CD4-positive, alpha-beta T cell treated with Interleukin-1 beta for 1 hour (primary cell): ENCODE measurements around the gene NCR1.
A peak's percentile ranks its signal among the peaks of the same experiment; 100 is the strongest.
"Not testable (repeated sequence)": the region's sequence is repeated elsewhere in the genome, so short reads cannot be mapped to it uniquely, and the experiment has no call there.

Experiments used
- DNase-seq, 2 donors: peaks; one replicate each; pipeline ENCODE4 v3.0.0-alpha.2; 2020 to 2022

Gene NCR1

DNA sequence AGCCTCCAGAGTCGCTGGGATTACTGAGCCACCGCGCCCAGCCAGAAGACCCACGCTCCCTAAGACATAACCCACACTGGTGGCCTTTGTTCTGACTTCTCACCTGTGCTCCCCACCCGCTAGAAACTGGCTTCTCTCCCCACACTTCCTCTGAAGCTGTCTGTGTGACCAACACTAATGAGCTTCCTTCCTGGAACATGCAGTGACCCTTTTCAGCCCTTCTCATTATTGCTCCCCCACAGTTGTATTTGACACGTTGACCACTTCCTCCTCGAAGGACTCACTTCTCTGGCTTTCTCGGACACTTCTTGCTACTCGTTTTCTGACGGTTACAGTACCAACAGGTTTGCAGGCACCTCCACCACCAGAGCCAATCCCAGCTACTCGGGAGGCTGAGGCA, 10.9 kb downstream of the NCR1 start:
- no peak for DNase-seq

GRCh38 chr19:54918499-54918898, 12.6 kb downstream of the NCR1 start:
- no peak for DNase-seq

- peak in 1 of 2 donors; percentile 12 for DNase-seq
Observed at GRCh38 chr19:54919646-54920563, 14.0 kb downstream of the NCR1 start.

- DNase-seq, result no peak
Observed at GRCh38 chr19:54921082-54921481, 15.1 kb downstream of the NCR1 start.

DNA sequence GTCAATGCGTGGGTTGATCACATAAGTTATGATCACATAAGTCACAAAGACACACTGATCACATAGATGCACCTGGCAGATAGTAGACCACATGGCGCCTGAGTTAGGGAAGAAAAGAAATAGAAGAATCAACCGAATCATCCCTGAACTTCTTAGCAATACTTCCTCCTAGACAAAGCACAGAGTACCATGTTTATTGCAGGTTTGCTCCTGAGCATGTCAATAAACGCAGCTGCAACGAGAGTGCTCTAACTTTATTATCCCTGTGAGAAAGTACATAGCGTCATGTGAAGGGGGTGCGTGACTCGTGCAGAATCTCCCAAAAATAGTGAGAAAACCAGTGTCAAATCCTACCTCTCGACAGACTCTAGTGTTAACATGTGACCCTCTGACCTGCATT, 17.3 kb downstream of the NCR1 start:
- no peak for DNase-seq

DNA sequence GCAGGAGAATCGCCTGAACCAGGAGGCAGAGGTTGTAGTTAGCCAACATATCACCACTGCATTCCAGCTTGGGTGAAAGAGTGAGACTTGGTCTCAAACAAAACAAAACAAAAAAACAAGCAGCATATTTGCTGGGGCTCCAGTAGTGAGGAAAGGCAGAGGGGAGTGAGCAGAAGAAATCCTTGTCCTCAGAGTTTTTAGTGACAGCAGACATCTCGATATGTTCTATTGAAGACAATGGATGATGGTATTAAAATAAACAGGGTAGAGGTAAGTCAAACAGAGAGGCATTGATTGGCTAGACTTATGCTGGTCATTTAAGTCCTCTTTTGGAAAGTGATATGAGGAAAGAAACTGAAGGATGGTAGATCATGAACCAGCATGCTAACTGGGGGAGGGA, 22.4 kb downstream of the NCR1 start:
- DNase-seq, result no peak

GRCh38 chr19:54937926-54938325, 32.0 kb downstream of the NCR1 start:
- DNase-seq, result no peak

DNA sequence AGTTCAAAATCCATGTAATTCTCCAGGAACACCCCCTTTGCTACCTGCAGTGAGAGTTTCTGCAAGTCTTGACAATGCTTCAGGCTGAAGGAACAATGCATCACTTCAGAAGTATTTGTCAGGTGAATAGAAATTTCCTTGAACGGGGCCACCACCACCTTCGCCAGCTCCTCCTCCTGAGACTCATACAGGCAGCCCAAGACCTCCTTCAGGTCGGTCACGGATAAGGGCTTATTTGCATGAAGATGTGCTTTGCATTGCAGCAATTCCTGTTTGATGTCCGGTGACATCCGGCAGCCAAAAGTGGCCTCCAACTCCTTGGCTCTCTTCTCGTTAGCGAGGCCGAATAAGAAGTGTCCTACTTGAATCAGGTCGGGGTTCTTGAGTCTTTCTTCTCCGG, 33.0 kb downstream of the NCR1 start:
- DNase-seq, result no peak

GRCh38 chr19:54939538-54939937, 33.6 kb downstream of the NCR1 start:
- not testable (repeated sequence) for DNase-seq

- DNase-seq, result not testable (repeated sequence)
Observed at GRCh38 chr19:54943772-54944361, 37.9 kb downstream of the NCR1 start.

DNA sequence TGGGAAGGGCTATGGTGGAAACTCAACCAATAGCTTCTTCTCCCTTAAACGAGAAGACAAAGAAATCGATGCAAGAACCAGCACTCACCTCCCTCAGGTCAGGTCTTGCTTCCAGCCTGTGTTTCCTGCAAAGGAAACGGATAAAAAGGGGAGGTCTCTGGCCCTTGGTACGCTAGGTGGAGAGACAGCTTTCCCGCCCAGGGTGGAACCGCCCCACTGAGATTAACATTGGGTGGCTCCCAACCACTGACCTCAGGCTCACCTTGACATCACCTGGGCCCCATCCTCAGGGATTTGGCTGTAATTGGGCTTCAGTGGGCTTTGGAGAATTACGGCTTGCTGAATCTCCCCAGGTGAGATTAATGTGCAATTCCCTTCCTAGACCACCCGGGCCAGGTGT, 41.4 kb downstream of the NCR1 start, which contains the start of gene NLRP7:
TSS of gene NLRP7 (minus strand) at position 150 of the 400 bp plus-strand sequence.
- no peak for DNase-seq

DNA sequence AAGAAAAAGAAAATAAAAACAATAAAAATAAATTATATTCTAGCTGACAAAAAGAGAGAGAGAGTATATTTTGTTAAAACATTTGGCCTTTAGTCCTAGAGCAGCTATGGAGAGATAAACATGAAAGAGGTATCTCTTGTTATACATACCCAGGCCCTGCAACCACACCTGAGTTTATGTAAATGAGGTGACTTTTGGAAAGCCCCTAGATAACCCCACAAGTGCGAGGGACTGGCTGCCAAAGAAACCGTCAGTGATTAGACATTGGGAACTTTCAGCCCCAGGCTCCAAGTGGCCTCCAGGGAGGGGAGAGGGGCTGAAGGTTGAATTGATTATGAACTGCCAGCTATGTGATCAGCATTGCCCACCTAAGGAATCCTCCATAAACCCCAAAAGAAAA, 43.5 kb downstream of the NCR1 start:
- no peak for DNase-seq

- DNase-seq, result not testable (repeated sequence)
Observed at GRCh38 chr19:54950580-54950979, 44.6 kb downstream of the NCR1 start.

DNA sequence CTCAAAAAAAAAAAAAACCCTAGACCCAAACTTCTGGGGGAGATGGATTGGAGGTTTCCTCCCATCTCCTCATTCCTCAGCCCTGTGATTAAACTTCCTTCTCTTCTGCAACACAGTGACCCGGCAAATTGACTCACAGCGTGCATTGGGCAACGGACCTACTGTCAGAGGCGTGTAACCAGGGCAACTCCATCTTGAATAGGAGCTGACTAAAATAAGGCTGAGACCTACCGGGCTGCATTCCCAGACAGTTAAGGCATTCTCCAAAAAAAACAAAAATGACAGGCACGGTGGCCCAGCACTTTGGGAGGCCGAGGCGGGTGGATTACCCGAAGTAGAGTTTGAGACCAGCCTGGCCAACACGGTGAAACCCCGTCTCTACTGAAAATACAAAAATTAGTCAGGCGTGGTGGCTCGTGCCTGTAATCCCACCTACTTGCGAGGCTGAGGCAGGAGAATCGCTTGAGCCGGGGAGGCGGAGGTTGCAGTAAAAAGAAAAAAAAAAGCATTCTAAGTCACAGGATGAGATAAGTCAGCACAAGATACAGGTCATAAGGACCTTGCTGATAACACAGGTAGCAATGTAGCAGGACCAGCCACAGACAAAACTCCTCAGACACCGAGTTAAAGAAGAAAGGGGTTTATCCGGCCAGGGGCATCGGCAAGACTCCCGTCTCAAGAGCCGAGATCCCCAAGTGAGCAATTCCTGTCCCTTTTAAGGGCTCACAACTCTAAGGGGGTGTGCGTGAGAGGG, 46.8 kb downstream of the NCR1 start:
- peak in 1 of 2 donors; percentile 72 for DNase-seq

DNA sequence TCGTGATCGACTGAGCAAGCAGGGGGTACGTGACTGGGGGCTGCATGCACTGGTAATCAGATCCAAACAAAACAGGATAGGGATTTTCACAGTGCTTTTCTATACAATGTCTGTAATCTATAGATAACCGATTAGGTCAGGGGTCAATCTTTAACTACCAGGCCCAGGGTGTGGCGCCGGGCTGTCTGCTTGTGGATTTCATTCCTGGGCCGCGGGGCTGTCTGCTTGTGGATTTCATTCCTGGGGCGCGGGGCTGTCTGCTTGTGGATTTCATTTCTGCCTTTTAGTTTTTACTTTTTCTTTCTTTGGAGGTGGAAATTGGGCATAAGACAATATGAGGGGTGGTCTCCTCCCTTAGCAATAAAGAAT, 47.4 kb downstream of the NCR1 start:
- DNase-seq, result not testable (repeated sequence)

DNA sequence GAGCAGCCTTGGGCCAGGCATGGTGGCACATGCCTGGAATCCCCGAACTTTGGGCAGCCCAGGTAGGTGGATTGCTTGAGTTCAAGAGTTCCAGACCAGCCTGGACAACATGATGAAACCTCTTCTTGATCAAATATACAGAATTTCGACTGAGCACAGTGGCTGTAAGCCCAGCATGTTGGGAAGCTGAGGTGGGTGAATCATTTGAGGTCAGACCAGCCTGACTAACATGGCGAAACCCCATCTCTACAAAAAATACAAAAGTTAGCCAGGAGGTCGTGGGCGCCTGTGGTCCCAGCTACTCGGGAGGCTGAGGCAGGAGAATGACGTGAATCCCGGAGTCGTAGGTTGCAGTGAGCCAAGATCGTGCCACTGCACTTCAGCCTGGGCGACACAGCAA, 49.4 kb downstream of the NCR1 start:
- no peak for DNase-seq

- DNase-seq, result no peak
Observed at GRCh38 chr19:54959840-54960239, 53.9 kb downstream of the NCR1 start.
